Measurements from ENCODE around the gene APBB1IP.
"Not testable (repeated sequence)": the region's sequence is repeated elsewhere in the genome, so short reads cannot be mapped to it uniquely, and the experiment has no call there.

The APBB1IP gene, protein sequence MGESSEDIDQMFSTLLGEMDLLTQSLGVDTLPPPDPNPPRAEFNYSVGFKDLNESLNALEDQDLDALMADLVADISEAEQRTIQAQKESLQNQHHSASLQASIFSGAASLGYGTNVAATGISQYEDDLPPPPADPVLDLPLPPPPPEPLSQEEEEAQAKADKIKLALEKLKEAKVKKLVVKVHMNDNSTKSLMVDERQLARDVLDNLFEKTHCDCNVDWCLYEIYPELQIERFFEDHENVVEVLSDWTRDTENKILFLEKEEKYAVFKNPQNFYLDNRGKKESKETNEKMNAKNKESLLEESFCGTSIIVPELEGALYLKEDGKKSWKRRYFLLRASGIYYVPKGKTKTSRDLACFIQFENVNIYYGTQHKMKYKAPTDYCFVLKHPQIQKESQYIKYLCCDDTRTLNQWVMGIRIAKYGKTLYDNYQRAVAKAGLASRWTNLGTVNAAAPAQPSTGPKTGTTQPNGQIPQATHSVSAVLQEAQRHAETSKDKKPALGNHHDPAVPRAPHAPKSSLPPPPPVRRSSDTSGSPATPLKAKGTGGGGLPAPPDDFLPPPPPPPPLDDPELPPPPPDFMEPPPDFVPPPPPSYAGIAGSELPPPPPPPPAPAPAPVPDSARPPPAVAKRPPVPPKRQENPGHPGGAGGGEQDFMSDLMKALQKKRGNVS

DNA sequence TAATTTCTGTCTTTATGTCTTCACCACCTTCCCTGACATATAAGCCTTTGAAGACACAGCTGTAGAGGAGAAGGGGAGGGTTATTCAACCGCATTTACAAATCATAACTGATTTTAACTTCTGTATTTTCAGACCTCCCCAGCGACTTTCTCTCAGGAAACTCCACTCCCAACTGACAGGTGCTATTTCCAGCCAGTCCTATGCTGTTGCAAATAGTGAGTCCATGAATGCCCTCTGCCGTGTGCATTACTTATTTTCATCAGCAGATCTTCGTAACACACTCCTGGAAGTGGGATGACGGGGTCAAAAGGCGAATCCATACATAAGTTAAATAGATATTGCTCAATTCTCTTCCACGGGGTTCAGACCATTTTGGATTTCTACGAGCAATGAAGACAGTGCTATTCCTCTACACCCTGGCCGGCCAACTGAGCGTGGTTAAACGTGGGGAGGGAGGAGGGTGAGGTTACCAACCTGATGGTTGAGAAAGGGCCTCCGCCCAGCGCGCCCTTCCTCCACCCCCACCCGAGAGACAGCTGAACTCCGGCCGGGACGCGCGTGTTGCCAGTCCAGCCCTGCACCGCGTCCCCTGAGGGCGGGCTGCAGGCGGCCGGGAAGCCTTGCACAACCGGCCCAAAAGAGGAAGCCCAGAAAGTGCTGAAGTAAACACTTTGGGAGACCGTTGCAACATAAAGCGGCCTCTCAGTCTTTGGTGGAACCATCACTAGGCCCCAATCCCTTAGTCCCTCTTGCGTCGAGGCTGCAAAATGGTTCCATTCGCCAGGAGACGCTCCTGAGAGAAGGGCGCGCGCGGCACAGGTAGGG lies at the start of gene APBB1IP:
TSS of gene APBB1IP (plus strand) at position 705 of the 825 bp plus-strand sequence. CDS start 53,986 bp downstream, outside the sequence.
- peak in 1 of 2 experiments; percentile 1 for DNase-seq

DNA sequence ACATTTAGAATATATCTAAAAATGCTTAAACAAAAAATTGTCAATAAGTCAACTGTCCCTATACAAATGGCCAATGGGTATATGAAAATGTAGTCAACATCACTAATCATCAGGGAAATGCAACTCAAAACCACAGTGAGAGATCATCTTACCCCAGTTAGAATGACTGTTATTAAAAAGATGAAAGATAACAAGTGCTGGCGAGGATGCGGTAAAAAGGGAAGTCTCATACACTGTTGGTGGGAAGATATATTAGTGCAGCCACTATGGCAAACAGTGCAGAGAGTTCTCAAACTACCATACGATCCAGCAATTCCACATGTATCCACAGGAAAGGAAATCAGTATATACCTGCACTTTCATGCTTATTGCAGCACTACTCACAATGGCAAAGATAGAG lies 48.6 kb upstream of the APBB1IP start:
- DNase-seq = no peak

DNA sequence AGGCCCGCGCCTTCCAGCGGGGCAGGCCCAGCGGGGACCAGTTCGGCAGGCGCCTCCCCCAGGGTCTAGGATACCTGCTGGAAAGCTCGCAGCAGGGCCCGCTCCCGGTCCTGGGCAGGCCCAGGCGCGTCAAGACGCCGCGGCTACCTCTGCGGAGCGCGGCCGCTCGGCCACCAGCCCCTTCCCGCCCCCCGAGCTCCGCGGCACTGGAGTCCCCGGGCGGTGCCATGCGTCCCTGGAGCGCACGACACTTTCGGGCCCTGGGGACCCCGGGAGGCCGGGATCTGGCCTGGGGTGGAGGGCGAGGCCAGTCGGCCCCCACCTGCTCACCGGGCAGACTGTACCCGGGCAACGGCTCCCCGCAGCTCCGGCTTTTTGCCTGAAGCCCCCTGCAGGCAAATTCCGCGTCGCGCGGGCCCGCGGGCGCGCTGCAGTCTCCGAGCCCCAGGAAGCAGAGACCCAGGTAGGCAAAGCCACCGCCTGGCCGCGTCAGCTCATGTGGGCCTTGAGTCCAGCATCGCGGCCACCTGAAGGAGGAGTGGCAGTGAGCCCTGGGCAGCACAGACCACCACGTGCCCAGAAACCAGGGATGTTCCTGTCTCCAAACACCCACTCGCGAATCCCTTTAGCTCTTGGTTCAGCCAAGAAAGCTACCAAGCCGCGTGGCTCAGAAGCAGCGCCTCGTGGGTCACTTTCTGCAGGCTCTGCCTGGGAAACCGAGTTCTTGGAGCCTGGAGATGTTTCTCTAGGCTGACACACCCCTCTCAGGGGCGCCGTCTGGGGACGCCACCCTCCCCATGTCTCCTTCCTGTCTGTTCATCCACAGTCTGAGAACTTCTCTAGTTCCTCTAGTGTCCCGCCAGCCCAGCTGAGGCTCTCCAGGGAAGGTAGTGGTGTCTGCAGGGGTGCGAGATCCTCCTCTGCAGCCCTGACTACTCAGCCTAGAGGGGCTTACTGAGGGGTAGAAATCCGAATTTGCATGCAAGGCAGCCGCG lies 46.1 kb upstream of the APBB1IP start:
- DNase-seq = peak in 1 of 2 experiments; percentile 2

DNA sequence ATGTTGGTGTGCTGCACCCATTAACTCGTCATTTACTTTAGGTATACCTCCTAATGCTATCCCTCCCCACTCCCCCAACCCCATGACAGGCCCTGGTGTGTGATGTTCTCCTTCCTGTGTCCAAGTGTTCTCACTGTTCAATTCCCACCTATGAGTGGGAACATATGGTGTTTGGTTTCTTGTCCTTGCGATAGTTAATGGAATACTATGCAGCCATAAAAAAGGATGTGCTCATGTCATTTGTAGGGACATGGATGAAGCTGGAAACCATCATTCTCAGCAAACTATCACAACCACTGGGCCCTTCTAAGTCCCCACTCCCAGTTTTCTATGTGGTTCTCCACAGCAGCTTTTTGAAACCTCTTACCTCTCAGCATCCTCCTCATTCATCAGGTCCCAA lies 39.8 kb upstream of the APBB1IP start:
- not testable (repeated sequence) for DNase-seq

DNA sequence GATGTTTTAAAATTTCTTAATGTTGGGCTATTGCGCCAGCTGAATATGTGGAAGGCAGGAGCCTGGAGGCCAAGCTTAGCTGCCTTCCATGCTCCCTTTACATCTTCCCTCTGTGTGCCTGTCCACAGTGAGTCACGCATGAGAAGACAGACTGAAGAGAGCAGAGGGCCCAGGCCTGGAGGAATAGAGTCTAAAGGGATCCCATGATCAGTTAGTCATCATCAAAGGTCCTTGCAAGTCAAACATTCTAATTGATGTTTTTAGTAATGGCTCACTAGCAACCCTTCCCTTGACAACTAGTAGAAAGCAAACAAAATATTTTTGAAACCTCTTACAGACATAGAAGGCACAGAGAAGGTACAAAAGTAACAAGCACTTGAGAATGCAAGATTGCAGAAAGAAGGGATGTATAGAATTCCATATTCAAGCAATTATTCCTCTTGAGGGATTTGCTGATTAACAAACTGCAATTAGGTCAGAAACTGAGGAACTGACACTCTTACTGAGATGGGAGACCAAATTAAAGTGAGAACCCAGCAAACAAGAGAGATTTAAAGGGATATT lies 30.7 kb upstream of the APBB1IP start:
- no peak for DNase-seq

DNA sequence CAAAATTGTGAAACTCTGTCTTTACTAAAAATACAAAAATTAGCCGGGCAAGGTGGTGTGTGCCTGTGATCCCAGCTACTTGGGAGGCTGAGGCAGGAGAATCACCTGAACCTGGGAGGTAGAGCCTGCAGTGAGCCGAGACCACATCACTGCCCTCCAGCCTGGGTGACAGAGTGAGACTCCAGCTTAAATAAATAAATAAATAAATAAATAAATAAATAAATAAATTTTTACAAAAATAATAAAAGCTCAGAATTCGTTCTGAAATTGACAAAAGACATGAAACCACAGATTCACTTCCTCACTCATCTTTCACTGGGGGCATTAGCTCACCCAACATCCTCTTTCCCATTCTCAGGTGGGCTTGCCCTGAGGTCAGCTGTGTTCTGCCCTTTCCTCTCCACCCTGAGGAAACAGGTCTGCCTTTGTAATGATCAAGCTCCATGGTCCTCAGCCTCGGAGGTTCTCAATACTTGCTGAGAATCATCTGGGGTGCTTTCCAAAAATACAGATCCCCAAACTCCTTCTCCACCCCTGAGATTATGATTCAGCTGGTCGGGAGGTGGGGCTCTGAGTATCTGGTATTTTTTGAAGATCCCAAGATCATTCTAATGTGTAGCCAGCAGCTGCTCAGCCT lies 29.2 kb upstream of the APBB1IP start:
- DNase-seq = no peak

DNA sequence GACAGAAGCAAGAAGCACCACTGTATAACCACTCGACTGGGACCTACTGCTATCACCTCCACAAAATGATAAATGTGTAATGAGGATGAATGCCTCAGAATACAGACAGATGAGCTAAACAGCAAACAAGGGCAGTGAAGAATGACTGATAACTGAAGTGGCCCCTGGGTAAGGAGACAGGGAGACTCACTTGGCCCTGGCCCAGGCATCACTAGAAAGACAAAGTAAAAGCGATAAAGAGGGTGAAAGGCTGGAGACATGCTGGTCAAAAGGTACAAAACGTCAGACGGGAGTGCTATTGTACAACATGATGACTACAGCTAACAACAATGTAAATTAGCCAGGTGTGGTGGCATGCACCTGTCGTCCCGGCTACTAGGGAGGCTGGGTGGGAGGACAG lies 27.8 kb upstream of the APBB1IP start:
- DNase-seq = no peak

DNA sequence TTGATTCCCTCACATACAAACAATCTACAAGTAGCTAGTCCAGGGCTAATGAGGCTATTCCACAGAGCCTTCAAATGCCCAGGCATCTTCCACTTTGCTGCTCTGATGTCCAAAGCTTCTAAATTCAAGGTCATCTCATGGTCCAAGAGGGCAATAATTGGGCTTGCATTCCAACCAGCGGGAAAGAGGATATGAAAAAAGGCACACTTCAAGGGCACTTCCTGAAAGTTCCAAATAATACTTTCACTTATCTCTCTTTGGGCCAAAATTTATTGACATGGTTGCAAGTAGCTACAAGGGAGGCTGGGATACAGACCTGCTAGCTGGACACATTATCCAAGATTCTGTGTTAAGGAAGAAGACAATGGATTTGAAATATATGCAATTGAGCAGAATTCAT lies 25.2 kb upstream of the APBB1IP start:
- DNase-seq = no peak

DNA sequence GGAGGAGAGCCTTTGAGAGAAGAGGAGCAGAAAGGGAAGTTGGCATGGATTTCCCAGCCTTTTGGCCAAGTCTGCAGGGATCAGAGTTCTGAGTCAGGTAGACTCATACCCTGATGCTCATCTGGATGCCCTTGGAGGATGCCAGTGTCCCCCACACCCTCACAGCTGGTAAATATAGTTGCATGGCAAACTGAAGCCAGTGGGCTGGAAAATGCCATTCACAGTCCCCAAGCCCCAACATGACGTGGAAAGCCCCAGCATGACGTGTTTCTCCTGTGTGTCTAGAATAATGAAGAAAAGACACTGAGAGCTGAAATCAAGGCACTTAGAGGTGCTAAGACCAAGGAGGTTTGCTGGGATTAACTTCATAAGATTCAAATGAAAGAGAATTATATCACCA lies 24.8 kb upstream of the APBB1IP start:
- DNase-seq = no peak

DNA sequence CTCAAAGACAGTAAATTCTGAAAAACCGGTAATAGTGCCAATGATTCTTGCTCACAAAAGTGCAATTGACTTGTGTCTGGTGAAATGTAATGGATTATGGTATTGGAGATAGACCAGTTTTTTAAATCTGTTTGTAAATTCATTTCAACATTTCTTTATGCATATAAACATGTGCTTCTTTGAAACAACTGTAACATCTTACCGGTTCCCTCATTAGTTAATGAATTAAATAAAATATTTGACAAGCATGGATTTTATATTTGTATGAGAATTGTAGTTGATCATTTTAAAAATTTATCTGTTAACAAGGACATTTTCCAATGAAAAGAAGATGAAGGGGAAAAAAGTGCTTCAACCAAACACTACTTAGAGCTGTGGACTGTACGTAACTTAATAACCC lies 21.0 kb upstream of the APBB1IP start:
- no peak for DNase-seq

DNA sequence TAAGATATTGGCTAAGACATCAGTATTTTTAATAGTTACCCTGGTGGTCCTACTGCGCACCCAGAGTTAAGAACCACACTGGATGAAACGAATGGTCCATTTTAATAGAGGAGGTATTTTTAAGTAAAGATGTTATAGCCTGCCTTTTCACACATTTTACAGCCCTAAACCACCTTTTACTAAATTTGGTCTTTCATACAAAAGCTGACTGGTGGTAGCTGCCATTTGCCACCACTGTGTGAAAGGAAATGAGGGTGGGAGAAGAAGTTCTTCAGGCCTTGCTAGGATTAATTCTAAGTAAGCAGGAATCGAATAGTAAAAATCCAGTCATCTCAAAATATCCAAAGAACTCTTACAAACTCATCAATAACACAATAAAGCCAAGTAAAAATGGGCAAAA lies 15.2 kb upstream of the APBB1IP start:
- no peak for DNase-seq

DNA sequence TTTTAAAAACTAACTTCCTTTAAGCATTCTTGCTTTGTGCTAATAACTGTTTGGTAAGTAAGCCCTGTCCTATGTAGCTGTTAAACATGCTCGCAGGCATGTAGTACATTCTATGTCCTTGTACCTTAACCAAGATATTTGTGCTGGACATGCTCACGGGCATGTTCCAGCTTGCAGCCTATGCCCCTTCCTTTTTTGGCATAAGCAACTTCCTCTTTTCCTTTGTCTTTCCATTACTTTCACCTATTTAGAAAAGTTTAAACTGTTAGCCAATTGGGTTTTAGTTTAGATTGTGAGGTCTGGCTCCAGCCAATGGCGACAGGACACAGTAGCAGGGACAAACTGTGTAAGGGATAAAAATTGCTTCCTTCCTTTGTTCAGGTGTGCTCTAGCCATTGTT lies 14.4 kb upstream of the APBB1IP start:
- DNase-seq = no peak

DNA sequence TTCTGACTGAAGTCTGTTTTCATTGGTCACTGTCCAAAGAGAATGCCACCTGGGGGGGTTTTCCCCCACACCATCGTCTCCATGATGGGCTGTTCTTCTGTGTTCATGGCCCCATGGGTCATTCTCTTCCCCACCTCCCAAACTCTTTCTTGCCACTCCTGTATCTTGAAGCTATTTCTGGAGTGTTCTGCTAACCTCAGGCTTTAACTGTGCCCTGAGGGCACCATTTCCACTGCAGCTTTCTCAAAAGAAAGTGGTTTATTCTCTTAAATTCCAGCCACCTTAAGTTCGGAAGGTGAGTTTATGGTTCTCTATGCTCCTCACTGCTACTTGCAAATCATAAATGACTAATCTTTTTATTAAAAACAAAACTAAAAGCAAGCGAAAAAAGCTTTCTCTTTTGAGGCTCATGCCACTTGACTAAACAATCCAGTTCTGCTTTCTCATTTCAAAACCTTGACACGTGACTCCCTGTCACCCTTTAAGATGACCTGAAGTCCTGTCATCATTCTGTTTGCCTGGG lies 7.4 kb upstream of the APBB1IP start:
- DNase-seq = no peak

DNA sequence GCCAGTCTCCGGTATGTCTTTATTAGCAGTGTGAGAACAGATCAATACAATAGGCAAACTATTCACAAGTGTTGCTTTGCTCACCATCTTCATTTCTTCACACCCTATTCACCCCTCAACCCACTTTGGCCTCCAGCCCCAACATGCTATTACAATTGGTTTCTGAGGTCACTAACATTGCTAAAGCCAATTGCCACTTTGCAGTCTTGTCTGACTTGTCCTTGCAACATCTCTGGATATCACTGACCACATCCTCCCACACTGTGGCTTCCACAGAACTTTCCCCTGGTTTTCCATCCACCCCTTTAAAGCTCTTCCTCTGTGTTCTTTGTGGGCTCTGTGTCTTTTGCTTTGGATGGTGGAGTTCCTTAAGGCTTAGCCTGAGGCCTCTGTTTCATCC lies 5.2 kb upstream of the APBB1IP start:
- no peak for DNase-seq

DNA sequence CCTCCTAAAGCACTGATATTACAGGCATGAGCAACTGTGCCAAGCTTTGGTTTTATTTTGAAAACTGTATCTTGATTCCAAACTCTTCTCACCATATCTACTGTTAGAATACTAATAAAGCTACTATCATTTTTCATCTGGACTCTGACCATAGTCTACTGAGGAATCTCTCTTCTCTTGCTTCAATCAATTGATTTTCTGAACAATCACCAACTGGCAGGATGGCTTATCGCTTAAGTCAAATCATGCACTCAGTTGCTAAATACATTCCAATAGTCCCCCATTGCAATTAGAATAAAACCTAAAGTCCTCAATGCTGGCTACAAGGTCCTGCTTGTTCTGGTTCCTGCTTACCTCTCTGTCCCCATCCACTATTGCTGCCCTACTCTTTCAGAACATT lies 2.3 kb upstream of the APBB1IP start:
- no peak for DNase-seq

DNA sequence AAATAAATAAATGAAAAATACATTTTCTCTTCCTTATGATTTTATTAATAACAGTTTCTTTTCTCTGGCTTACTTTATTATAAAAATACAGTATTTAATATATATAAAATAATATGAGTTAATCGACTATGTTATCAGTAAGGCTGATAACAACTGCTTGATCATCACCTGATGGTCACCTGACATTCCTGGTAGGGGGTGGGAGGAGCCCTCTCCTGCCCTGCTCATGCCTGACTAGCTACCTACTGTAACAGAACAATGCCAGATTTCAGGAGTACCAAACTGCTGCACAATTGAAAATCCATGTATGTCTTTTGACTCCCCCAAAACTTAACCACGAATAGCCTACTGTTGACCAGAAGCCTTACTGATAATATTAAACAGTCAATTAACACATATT lies 1.3 kb upstream of the APBB1IP start:
- no peak for DNase-seq

DNA sequence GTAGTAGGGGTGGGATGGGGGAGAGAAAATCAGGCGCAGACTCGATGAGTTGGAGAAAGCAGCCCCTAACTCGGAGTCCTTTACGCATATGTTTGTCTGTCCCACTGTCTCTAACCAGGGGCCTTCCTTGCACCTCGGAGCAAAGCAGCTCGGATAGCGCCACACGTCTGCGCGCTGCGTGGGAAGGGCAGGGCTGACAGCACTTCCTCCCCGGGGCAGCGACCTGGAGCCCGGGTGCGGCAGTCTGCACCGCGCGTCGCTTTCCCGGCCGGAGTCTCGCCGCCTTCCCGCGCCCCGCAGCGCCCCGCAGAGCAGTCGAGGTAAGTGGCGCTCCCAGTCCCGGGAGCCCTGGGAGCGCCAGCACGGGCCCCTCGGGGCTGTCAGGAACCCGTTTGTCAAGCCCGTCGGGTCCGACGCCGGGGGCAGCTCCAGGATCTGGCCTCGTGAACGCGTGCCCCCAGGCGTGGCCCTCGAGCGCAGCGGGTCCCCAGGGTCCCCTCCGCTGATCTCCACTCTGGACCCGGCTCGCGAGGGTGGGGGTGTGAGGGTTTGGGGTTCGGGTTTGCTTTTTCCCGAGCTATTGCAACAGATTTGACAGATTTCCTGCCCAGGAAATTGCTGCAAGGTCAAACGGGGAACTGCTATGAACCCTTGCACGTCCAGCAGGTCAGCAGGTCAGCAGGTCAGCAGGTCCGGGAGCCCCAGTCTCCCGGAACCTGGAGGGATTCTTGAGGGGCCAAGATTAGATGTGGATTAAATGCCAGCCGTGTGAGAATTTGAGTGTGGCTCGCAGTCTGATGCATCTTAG lies 597 bp downstream of the APBB1IP start:
- peak in 1 of 2 experiments; percentile 3 for DNase-seq

DNA sequence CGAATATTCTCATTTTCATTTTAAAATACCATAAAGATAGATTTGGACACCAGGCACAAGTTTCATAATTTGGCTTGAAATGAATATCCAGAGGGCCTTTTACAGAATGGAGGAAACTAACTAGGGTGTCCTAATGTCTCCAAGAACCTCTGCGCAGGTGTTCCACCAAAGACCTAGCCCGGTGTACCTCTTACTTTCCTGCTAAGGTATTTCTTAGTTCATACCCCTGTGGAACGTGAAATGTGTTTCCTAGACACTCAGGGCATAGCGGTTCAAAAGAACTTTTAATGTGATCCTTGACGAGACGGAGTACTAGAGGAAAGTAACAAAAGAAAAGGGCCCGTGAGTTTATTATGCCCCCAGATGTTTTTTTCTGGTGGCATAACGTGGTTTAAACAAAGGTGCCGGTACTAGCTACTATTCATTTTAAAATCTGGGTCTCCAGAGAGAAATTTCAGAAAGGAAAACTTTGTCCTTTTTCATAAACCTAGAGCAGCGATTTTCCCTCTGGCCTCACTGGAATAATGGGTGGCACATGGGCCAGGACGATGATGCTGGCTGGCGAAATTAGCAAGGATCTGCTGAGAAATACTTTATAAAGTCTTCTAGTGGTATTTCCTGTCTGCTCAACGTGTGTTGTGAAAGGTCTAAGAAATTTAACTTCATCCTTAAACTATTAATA lies 1.4 kb downstream of the APBB1IP start:
- no peak for DNase-seq

DNA sequence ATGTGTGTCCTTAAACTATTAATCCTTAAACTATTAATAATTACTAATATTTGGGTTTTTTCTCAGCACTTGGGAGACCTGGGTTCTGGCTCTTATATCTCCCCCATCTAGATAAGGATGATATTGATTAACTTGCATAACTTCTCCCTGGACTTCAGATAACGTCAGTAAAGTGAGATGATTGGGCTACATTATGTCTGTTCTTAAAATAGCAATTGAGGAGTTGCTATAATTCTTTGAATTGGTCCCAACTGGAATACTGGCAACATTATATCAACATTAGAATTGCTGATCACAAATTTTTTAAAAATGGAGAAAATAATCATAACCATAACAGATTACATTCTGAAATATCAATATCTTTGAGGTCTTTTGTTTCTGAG lies 1.9 kb downstream of the APBB1IP start:
- DNase-seq = no peak
